Neural cell (in vitro differentiated cells): ENCODE results near the gene RPS2. TPM values are rescaled to one million over a fixed set of nuclear protein-coding genes. Genes with fewer than 3 reads are reported as not detected.

ENCODE experiments used
- H2AFZ ChIP-seq: fragments of 200-600, 300-800 bp; sonication (generic), shearing (Covaris generic); 2 replicates; pipeline ENCODE4 v1.6.0; 2014; ENCODE audit warnings: low read depth, mild to moderate bottlenecking, antibody characterized with exemption, low read length, moderate library complexity
- H3F3A ChIP-seq: fragments of 200-600 bp; shearing (Covaris generic); 2 replicates; pipeline ENCODE4 v1.6.1; 2016; ENCODE audit warnings: mild to moderate bottlenecking, moderate library complexity, mixed read lengths, antibody characterized with exemption, low read length; ENCODE audit not compliant: insufficient read depth, poor library complexity, severe bottlenecking
- H3K27ac ChIP-seq: fragments of 200-600, 300-800 bp; sonication (generic), shearing (Covaris generic); 2 replicates; pipeline ENCODE4 v1.5.1; 2014; ENCODE audit warnings: mild to moderate bottlenecking, low read length, moderate library complexity
- H3K27me3 ChIP-seq: fragments of 300-800, 200-600 bp; sonication (generic), shearing (Covaris generic); 2 replicates; pipeline ENCODE4 v1.6.0; 2014; ENCODE audit warnings: mild to moderate bottlenecking, low read depth, low read length, moderate library complexity; ENCODE audit not compliant: insufficient read depth
- H3K36me3 ChIP-seq: fragments of 300-800, 200-600 bp; sonication (generic), shearing (Covaris generic); 2 replicates; pipeline ENCODE4 v1.5.1; 2014; ENCODE audit warnings: mild to moderate bottlenecking, antibody characterized with exemption, low read length, moderate library complexity; ENCODE audit not compliant: insufficient read depth
- H3K4me2 ChIP-seq: fragments of 300-800, 200-600 bp; sonication (generic), shearing (Covaris generic); 2 replicates; pipeline ENCODE4 v1.6.0; 2014; ENCODE audit warnings: mild to moderate bottlenecking, low read length
- H3K4me3 ChIP-seq: fragments of 300-800, 200-600 bp; sonication (generic), shearing (Covaris generic); 2 replicates; pipeline ENCODE4 v1.5.1; 2014; ENCODE audit warnings: mild to moderate bottlenecking, low read length, moderate library complexity
- H3K79me2 ChIP-seq: fragments of 200-600 bp; shearing (Covaris generic); replicated peaks from 2 replicates; pipeline ENCODE4 v1.6.0; 2014; ENCODE audit warnings: mild to moderate bottlenecking, low read length, moderate library complexity; ENCODE audit not compliant: insufficient read depth
- H3K9ac ChIP-seq: fragments of 300-800, 200-600 bp; sonication (generic), shearing (Covaris generic); 2 replicates; pipeline ENCODE4 v1.6.1; 2016; ENCODE audit warnings: mild to moderate bottlenecking, low read length, mixed read lengths
- H3K9me2 ChIP-seq: fragments of 200-600 bp; shearing (Covaris generic); 2 replicates; pipeline ENCODE4 v1.6.1; 2016; ENCODE audit warnings: mild to moderate bottlenecking, low read length, mixed read lengths; ENCODE audit not compliant: insufficient read depth
- H3K9me3 ChIP-seq: fragments of 200-600, 300-800 bp; sonication (generic), shearing (Covaris generic); 2 replicates; pipeline ENCODE4 v1.6.1; 2016; ENCODE audit warnings: mild to moderate bottlenecking, mixed run types, low read length, moderate library complexity, mixed read lengths
- H4K20me1 ChIP-seq: fragments of 200-600 bp; shearing (Covaris generic); 2 replicates; pipeline ENCODE4 v1.6.1; 2016; ENCODE audit warnings: mild to moderate bottlenecking, mixed run types; ENCODE audit not compliant: insufficient read depth
- CTCF ChIP-seq: fragments of 450-650 bp; IDR thresholded peaks from 2 replicates; pipeline ENCODE4 v1.5.1; 2014; ENCODE audit warnings: antibody characterized with exemption, mild to moderate bottlenecking, moderate library complexity; ENCODE audit not compliant: poor library complexity, severe bottlenecking
- EP300 ChIP-seq: fragments of 450-650 bp; conservative IDR thresholded peaks from 2 replicates; pipeline ENCODE4 v1.6.1; 2014; ENCODE audit warnings: antibody characterized with exemption, mild to moderate bottlenecking, moderate library complexity; ENCODE audit not compliant: poor library complexity, severe bottlenecking
- EZH2 ChIP-seq: fragments of 200-600, 300-800 bp; shearing (Covaris generic), sonication (generic); IDR thresholded peaks from 2 replicates; pipeline ENCODE4 v1.6.1; 2014; ENCODE audit warnings: antibody characterized with exemption, low read length, borderline replicate concordance, mild to moderate bottlenecking; ENCODE audit not compliant: insufficient read depth, poor library complexity, severe bottlenecking
- MXI1 ChIP-seq: fragments of 450-650 bp; conservative IDR thresholded peaks from 2 replicates; pipeline ENCODE4 v1.6.1; 2014; ENCODE audit warnings: antibody characterized with exemption, mild to moderate bottlenecking; ENCODE audit not compliant: poor library complexity, severe bottlenecking
- POLR2AphosphoS5 ChIP-seq: IDR thresholded peaks from 2 replicates; pipeline ENCODE4 v1.6.1; 2012
- RAD21 ChIP-seq: fragments of 450-650 bp; conservative IDR thresholded peaks from 2 replicates; pipeline ENCODE4 v1.6.1; 2014; ENCODE audit warnings: antibody characterized with exemption, mild to moderate bottlenecking, moderate library complexity
- SMC3 ChIP-seq: fragments of 450-650 bp; conservative IDR thresholded peaks from 2 replicates; pipeline ENCODE4 v1.6.1; 2014; ENCODE audit warnings: antibody characterized with exemption, mild to moderate bottlenecking, moderate library complexity; ENCODE audit not compliant: poor library complexity
- TAF1 ChIP-seq: IDR thresholded peaks from 2 replicates; pipeline ENCODE4 v1.6.1; 2012; ENCODE audit warnings: low read depth
- polyA plus RNA-seq: library from polyadenylated mRNA; depleted of rRNA; stranded (reverse); fragments of >200 nt; gene quantifications from 2 replicates; pipeline ENCODE4 v1.2.3, GENCODE V29; 2014
- TF ChIP-seq, protein P1 (sequence below): IDR thresholded peaks from 2 replicates; pipeline ENCODE4 v1.6.1; 2012; ENCODE audit warnings: borderline replicate concordance

The RPS2 gene
- polyA plus RNA-seq, 1 donor from 2014 or later: 1,393 TPM

GRCh38 chr16:1976216-1976520 lies 11.5 kb upstream of the RPS2 start:
- Histone ChIP-seq H3K4me2 (no peak overlapping the region), H3K36me3 (no peaks in the 10 kb centered on the region), H2AFZ (no peak overlapping the region), H3K9me2 (no peaks in the 10 kb centered on the region), H4K20me1 (no peaks in the 10 kb centered on the region), H3K9ac (no peak overlapping the region), H3K9me3 (no peaks in the 10 kb centered on the region), H3K4me3 (no peak overlapping the region), H3F3A (no peaks in the 10 kb centered on the region), H3K27ac (no peak overlapping the region), H3K79me2 (peaks cover 5% of the 10 kb centered on the region), H3K27me3 (peaks cover 29% of the 10 kb centered on the region)
- TF ChIP-seq SMC3 (no peak), POLR2AphosphoS5 (no peak), CTCF (no peak), TAF1 (no peak)
- TF ChIP-seq, protein P1, sequence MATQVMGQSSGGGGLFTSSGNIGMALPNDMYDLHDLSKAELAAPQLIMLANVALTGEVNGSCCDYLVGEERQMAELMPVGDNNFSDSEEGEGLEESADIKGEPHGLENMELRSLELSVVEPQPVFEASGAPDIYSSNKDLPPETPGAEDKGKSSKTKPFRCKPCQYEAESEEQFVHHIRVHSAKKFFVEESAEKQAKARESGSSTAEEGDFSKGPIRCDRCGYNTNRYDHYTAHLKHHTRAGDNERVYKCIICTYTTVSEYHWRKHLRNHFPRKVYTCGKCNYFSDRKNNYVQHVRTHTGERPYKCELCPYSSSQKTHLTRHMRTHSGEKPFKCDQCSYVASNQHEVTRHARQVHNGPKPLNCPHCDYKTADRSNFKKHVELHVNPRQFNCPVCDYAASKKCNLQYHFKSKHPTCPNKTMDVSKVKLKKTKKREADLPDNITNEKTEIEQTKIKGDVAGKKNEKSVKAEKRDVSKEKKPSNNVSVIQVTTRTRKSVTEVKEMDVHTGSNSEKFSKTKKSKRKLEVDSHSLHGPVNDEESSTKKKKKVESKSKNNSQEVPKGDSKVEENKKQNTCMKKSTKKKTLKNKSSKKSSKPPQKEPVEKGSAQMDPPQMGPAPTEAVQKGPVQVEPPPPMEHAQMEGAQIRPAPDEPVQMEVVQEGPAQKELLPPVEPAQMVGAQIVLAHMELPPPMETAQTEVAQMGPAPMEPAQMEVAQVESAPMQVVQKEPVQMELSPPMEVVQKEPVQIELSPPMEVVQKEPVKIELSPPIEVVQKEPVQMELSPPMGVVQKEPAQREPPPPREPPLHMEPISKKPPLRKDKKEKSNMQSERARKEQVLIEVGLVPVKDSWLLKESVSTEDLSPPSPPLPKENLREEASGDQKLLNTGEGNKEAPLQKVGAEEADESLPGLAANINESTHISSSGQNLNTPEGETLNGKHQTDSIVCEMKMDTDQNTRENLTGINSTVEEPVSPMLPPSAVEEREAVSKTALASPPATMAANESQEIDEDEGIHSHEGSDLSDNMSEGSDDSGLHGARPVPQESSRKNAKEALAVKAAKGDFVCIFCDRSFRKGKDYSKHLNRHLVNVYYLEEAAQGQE: no peak

- no peak overlapping the region for H3K4me2 ChIP-seq
- no peaks in the 10 kb centered on the region for H3K9me2 ChIP-seq
- no peak overlapping the region for H3K27ac ChIP-seq
- H3K4me3 ChIP-seq: no peak overlapping the region
- peaks cover 5% of the 10 kb centered on the region for H3K79me2 ChIP-seq
- H3K9ac ChIP-seq: no peak overlapping the region
- no peaks in the 10 kb centered on the region for H3K9me3 ChIP-seq
- no peak for TF ChIP-seq EZH2
- TF ChIP-seq EP300: no peak
- TF ChIP-seq POLR2AphosphoS5: no peak
- no peak for TF ChIP-seq CTCF
- TF ChIP-seq MXI1: no peak
- TF ChIP-seq RAD21: no peak
- TF ChIP-seq, protein P1: no peak
- TF ChIP-seq SMC3: no peak
- peaks cover 23% of the 10 kb centered on the region for H3K27me3 ChIP-seq
- H2AFZ ChIP-seq: no peak overlapping the region
- no peaks in the 10 kb centered on the region for H3F3A ChIP-seq
- H3K36me3 ChIP-seq: no peaks in the 10 kb centered on the region
- no peaks in the 10 kb centered on the region for H4K20me1 ChIP-seq
Observed at GRCh38 chr16:1975432-1976215, 11.0 kb upstream of the RPS2 start.
